PC-9 (cell line): Measurements from ENCODE around the gene C1QTNF12.

Source experiments
- EZH2 ChIP-seq: fragments of 200-600 bp; sonication (generic); IDR thresholded peaks from 2 replicates; pipeline ENCODE4 v1.8.0; 2017; ENCODE audit warnings: antibody characterized with exemption, low read depth
- TF ChIP-seq, protein P1 (sequence below): fragments of 200-600 bp; sonication (generic); conservative IDR thresholded peaks from 2 replicates; pipeline ENCODE4 v1.6.1; 2017; ENCODE audit warnings: mixed run types, antibody characterized with exemption, mild to moderate bottlenecking, moderate library complexity

DNA sequence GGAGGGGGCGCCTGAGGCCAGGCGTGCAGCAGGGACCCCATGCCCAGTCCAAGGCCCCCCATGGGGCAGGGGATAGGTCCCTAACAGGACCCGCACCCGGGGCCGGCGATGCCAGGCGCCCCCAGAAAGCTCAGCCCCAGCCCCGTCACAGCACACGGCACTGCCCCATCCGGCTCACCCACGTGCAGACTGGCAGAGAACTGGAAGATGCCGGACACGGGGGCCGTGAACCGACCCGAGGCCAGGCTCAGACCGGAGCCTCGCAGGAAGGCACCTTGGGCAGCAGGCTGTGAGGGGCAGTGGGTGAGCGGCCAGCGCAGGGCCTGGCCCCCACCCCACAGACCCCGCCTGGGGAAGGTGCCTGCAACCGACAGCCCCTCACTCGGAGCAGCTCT lies 3.3 kb downstream of the C1QTNF12 start:
- TF ChIP-seq, protein P1, sequence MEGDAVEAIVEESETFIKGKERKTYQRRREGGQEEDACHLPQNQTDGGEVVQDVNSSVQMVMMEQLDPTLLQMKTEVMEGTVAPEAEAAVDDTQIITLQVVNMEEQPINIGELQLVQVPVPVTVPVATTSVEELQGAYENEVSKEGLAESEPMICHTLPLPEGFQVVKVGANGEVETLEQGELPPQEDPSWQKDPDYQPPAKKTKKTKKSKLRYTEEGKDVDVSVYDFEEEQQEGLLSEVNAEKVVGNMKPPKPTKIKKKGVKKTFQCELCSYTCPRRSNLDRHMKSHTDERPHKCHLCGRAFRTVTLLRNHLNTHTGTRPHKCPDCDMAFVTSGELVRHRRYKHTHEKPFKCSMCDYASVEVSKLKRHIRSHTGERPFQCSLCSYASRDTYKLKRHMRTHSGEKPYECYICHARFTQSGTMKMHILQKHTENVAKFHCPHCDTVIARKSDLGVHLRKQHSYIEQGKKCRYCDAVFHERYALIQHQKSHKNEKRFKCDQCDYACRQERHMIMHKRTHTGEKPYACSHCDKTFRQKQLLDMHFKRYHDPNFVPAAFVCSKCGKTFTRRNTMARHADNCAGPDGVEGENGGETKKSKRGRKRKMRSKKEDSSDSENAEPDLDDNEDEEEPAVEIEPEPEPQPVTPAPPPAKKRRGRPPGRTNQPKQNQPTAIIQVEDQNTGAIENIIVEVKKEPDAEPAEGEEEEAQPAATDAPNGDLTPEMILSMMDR, result no peak
- no peak for TF ChIP-seq EZH2
